RPMI7951 (cell line): ENCODE results near the gene WNT10A. TPM values are rescaled to one million over a fixed set of nuclear protein-coding genes. Genes with fewer than 3 reads are reported as not detected.
"Not testable (repeated sequence)": the region's sequence is repeated elsewhere in the genome, so short reads cannot be mapped to it uniquely, and the experiment has no call there.

Experiments
- DNase-seq: peaks from one replicate; pipeline ENCODE4 v3.0.0-alpha.2; 2012; ENCODE audit warnings: low read depth
- total RNA-seq: library from RNA; depleted of rRNA; stranded (reverse); fragments of >200 nt; shearing (Covaris generic); gene quantifications from 2 replicates; pipeline ENCODE4 v1.2.3, GENCODE V29; 2014; rRNA removed

WNT10A gene
- total RNA-seq, 1 experiment from 2014 or later: 0.72 TPM

DNA sequence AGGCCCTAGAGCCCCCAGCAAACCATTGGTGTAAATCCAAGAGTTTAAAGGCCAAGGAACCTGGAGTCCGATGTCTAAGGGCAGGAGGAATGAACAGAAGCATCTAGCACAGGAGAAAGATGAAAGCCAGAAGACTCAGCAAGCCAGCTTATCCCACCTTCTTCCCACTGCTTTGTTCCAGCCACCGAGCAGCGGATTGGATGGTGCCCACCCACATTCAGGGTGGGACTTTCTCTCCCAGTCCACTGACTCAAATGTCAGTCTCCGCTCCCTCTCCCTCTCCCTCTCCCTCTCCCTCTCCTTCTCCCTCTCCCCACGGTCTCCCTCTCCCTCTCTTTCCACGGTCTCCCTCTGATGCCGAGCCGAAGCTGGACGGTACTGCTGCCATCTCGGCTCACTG lies 49.8 kb downstream of the WNT10A start:
- not testable (repeated sequence) for DNase-seq

DNA sequence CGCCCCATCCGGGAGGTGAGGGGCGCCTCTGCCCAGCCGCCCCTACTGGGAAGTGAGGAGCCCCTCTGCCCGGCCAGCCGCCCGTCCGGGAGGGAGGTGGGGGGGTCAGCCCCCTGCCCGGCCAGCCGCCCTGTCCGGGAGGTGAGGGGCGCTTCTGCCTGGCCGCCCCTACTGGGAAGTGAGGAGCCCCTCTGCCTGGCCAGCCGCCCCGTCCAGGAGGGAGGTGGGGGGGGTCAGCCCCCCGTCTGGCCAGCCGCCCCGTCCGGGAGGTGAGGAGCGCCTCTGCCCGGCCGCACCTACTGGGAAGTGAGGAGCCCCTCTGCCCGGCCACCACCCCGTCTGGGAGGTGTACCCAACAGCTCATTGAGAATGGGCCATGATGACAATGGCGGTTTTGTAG lies 51.1 kb downstream of the WNT10A start:
- DNase-seq: not testable (repeated sequence)

Other genes starting within 250 kb of the WNT10A start
- 11.3 and 13.6 TPM in 2 replicates for gene ZNF142, start 221.2 kb upstream of the WNT10A start, total RNA-seq
- 47.0 and 49.8 TPM in 2 replicates for gene BCS1L, start 221.2 kb upstream of the WNT10A start, total RNA-seq
- gene RNF25, start 208.8 kb upstream of the WNT10A start, total RNA-seq: 37.5 and 45.5 TPM in 2 replicates
- gene STK36, start 208.8 kb upstream of the WNT10A start, total RNA-seq: 15.6 and 20.7 TPM in 2 replicates
- gene TTLL4, start 170.0 kb upstream of the WNT10A start, total RNA-seq: 17.5 and 28.7 TPM in 2 replicates
- 19.9 and 20.5 TPM in 2 replicates for gene CYP27A1, start 98.7 kb upstream of the WNT10A start, total RNA-seq
- gene PRKAG3, start 49.0 kb upstream of the WNT10A start, total RNA-seq: not detected in 2 replicates
- 3.4 and 4.2 TPM in 2 replicates for gene WNT6, start 21.0 kb upstream of the WNT10A start, total RNA-seq
- 0.12 and 0.20 TPM in 2 replicates for gene CDK5R2, start 78.8 kb downstream of the WNT10A start, total RNA-seq
- gene FEV, start 104.3 kb downstream of the WNT10A start, total RNA-seq: not detected in 2 replicates
- gene CRYBA2, start 112.6 kb downstream of the WNT10A start, total RNA-seq: 0.20 TPM in 1 of 2 replicates, not detected in the other
- gene CFAP65, start 160.7 kb downstream of the WNT10A start, total RNA-seq: 0.10 and 0.12 TPM in 2 replicates
- not detected in 2 replicates for gene IHH, start 180.1 kb downstream of the WNT10A start, total RNA-seq